Measurements from ENCODE around the gene PAK5. TPM values are rescaled to one million over a fixed set of nuclear protein-coding genes. Genes with fewer than 3 reads are reported as not detected.

The PAK5 gene
- total RNA-seq, 2 donors from 2014 or later, result not detected

GRCh38 chr20:9739991-9740390 lies 98.9 kb downstream of the PAK5 start:
- Mint-ChIP-seq H3K36me3 (no peaks in the 10 kb centered on the region), H3K27ac (no peak overlapping the region), H3K9me3 (peaks cover 19 to 23% of the 10 kb centered on the region in 2 donors)
- ATAC-seq (no peak), DNase-seq (ENCODE audit: low spot score in 2 of 2) (no peak)

- ATAC-seq, result no peak
- Mint-ChIP-seq H3K27ac (no peak overlapping the region), H3K9me3 (peaks cover 23 to 25% of the 10 kb centered on the region in 2 donors), H3K36me3 (no peaks in the 10 kb centered on the region)
- no peak for DNase-seq (ENCODE audit: low spot score in 2 of 2)
Measured at GRCh38 chr20:9736373-9736772, 102.5 kb downstream of the PAK5 start.

GRCh38 chr20:9723501-9724202 lies 115.2 kb downstream of the PAK5 start:
- DNase-seq (ENCODE audit: low spot score in 2 of 2), result no peak
- no peak for ATAC-seq
- peaks cover 9% of the 10 kb centered on the region in 2 donors for H3K9me3 Mint-ChIP-seq
- H3K27ac Mint-ChIP-seq, result no peak overlapping the region
- H3K36me3 Mint-ChIP-seq, result no peaks in the 10 kb centered on the region

GRCh38 chr20:9711872-9712271 lies 127.0 kb downstream of the PAK5 start:
- ATAC-seq, result no peak
- peaks cover 7 to 20% of the 10 kb centered on the region in 2 donors for H3K9me3 Mint-ChIP-seq
- no peak overlapping the region for H3K27ac Mint-ChIP-seq
- H3K36me3 Mint-ChIP-seq, result no peaks in the 10 kb centered on the region
- no peak for DNase-seq (ENCODE audit: low spot score in 2 of 2)

GRCh38 chr20:9710685-9711084 lies 128.2 kb downstream of the PAK5 start:
- no peak for DNase-seq (ENCODE audit: low spot score in 2 of 2)
- H3K27ac Mint-ChIP-seq, result no peak overlapping the region
- no peak for ATAC-seq
- peaks cover 10 to 24% of the 10 kb centered on the region in 2 donors for H3K9me3 Mint-ChIP-seq
- no peaks in the 10 kb centered on the region for H3K36me3 Mint-ChIP-seq

GRCh38 chr20:9705722-9706476 lies 133.0 kb downstream of the PAK5 start:
- no peak for ATAC-seq
- DNase-seq (ENCODE audit: low spot score in 2 of 2), result no peak

GRCh38 chr20:9699181-9699580 lies 139.7 kb downstream of the PAK5 start:
- peaks cover 0 to 13% of the 10 kb centered on the region in 2 donors for H3K9me3 Mint-ChIP-seq
- no peak for ATAC-seq
- DNase-seq (ENCODE audit: low spot score in 2 of 2), result no peak
- H3K36me3 Mint-ChIP-seq, result no peaks in the 10 kb centered on the region
- H3K27ac Mint-ChIP-seq, result no peak overlapping the region

More at GRCh38 chr20:9705722-9706476, 133.0 kb downstream of the PAK5 start:
- H3K9me3 Mint-ChIP-seq, result peaks cover 15 to 23% of the 10 kb centered on the region in 2 donors
- no peaks in the 10 kb centered on the region for H3K36me3 Mint-ChIP-seq
- H3K27ac Mint-ChIP-seq, result no peak overlapping the region

- H3K9me3 Mint-ChIP-seq, result peaks cover 4 to 5% of the 10 kb centered on the region in 2 donors
- ATAC-seq (no peak), DNase-seq (ENCODE audit: low spot score in 2 of 2) (no peak)
- no peaks in the 10 kb centered on the region for H3K36me3 Mint-ChIP-seq
- no peak overlapping the region for H3K27ac Mint-ChIP-seq
Measured at GRCh38 chr20:9689041-9689440, 149.8 kb downstream of the PAK5 start.

GRCh38 chr20:9686866-9687265 lies 152.0 kb downstream of the PAK5 start:
- peaks cover 4 to 10% of the 10 kb centered on the region in 2 donors for H3K9me3 Mint-ChIP-seq
- H3K27ac Mint-ChIP-seq, result no peak overlapping the region
- no peaks in the 10 kb centered on the region for H3K36me3 Mint-ChIP-seq
- ATAC-seq (no peak), DNase-seq (ENCODE audit: low spot score in 2 of 2) (no peak)

- no peak for ATAC-seq
- H3K36me3 Mint-ChIP-seq, result no peaks in the 10 kb centered on the region
- H3K27ac Mint-ChIP-seq, result no peak overlapping the region
- no peak for DNase-seq (ENCODE audit: low spot score in 2 of 2)
- peaks cover 4 to 10% of the 10 kb centered on the region in 2 donors for H3K9me3 Mint-ChIP-seq
Measured at GRCh38 chr20:9686455-9686854, 152.4 kb downstream of the PAK5 start.

GRCh38 chr20:9686001-9686400 lies 152.9 kb downstream of the PAK5 start:
- ATAC-seq (no peak), DNase-seq (ENCODE audit: low spot score in 2 of 2) (no peak)
- Mint-ChIP-seq H3K36me3 (no peaks in the 10 kb centered on the region), H3K27ac (no peak overlapping the region), H3K9me3 (peaks cover 2 to 10% of the 10 kb centered on the region in 2 donors)

- Mint-ChIP-seq H3K9me3 (peaks cover 0 to 10% of the 10 kb centered on the region in 2 donors), H3K36me3 (no peaks in the 10 kb centered on the region), H3K27ac (no peak overlapping the region)
- DNase-seq (ENCODE audit: low spot score in 2 of 2) (no peak), ATAC-seq (no peak)
Measured at GRCh38 chr20:9685011-9685410, 153.9 kb downstream of the PAK5 start.

GRCh38 chr20:9677100-9677623 lies 161.7 kb downstream of the PAK5 start:
- Mint-ChIP-seq H3K27ac (no peak overlapping the region), H3K9me3 (peaks cover 4 to 9% of the 10 kb centered on the region in 2 donors), H3K36me3 (no peaks in the 10 kb centered on the region)
- ATAC-seq, result no peak
- no peak for DNase-seq (ENCODE audit: low spot score in 2 of 2)

GRCh38 chr20:9672981-9673380 lies 165.9 kb downstream of the PAK5 start:
- H3K9me3 Mint-ChIP-seq, result peaks cover 4 to 9% of the 10 kb centered on the region in 2 donors
- H3K36me3 Mint-ChIP-seq, result no peaks in the 10 kb centered on the region
- no peak overlapping the region for H3K27ac Mint-ChIP-seq
- no peak for DNase-seq (ENCODE audit: low spot score in 2 of 2)
- no peak for ATAC-seq

- ATAC-seq, result no peak
- Mint-ChIP-seq H3K9me3 (peaks cover 4 to 9% of the 10 kb centered on the region in 2 donors), H3K27ac (no peak overlapping the region), H3K36me3 (no peaks in the 10 kb centered on the region)
- no peak for DNase-seq (ENCODE audit: low spot score in 2 of 2)
Measured at GRCh38 chr20:9672027-9672426, 166.8 kb downstream of the PAK5 start.

GRCh38 chr20:9668381-9668780 lies 170.5 kb downstream of the PAK5 start:
- Mint-ChIP-seq H3K27ac (no peak overlapping the region), H3K9me3 (peaks cover 4% of the 10 kb centered on the region in 2 donors), H3K36me3 (no peaks in the 10 kb centered on the region)
- DNase-seq (ENCODE audit: low spot score in 2 of 2) (no peak), ATAC-seq (no peak)

GRCh38 chr20:9663423-9663822 lies 175.5 kb downstream of the PAK5 start:
- Mint-ChIP-seq H3K36me3 (no peaks in the 10 kb centered on the region), H3K9me3 (peaks cover 12 to 20% of the 10 kb centered on the region in 2 donors), H3K27ac (no peak overlapping the region)
- DNase-seq (ENCODE audit: low spot score in 2 of 2) (no peak), ATAC-seq (no peak)

Measured in activated naive CD4-positive, alpha-beta T cell treated with anti-CD3 and anti-CD28 coated beads, Interleukin-2, amount 50 U/mL, for 72 hours (primary cell).